Uterus (tissue), 2 donors: Measurements from ENCODE around the gene NEDD4L.
"Not testable (repeated sequence)": the region's sequence is repeated elsewhere in the genome, so short reads cannot be mapped to it uniquely, and the experiment has no call there.

ENCODE experiments used
- CTCF ChIP-seq, 4 experiments: fragments of 200-600 bp in 2 of 4; fragments of 450-650 bp in 2 of 4; sonication (generic) in 2 of 4; IDR thresholded peaks; one replicate each; pipeline ENCODE4 v1.5.1; 2016 to 2019; ENCODE audit warnings: antibody characterized with exemption in 4 of 4, mild to moderate bottlenecking in 2 of 4, moderate library complexity in 1 of 4
- POLR2A ChIP-seq, 2 donors: fragments of 450-650 bp; IDR thresholded peaks; one replicate each; pipeline ENCODE4 v1.6.1; 2016; ENCODE audit warnings: antibody characterized with exemption in 2 of 2, mild to moderate bottlenecking in 1 of 2, moderate library complexity in 1 of 2

GRCh38 chr18:57996894-57997293 is 47.1 kb upstream of the NEDD4L start:
- not testable (repeated sequence) for TF ChIP-seq CTCF, POLR2A (IDR thresholded peaks at IDR 0.05)
